ENCODE measurements around the gene KCNC4. TPM values are rescaled to one million over a fixed set of nuclear protein-coding genes. Genes with fewer than 3 reads are reported as not detected.

KCNC4 gene
- total RNA-seq, 1 experiment from 2014 or later, result 8.9 TPM

- H3K23ac ChIP-seq (ENCODE audit: insufficient read length, low read depth, low read length), result no peak overlapping the region
- no peak overlapping the region for H4K8ac ChIP-seq (replicated peaks; ENCODE audit: insufficient read length, low read depth, low read length)
- no peaks in the 10 kb centered on the region for H3K79me1 ChIP-seq (ENCODE audit: insufficient read depth, low read depth, low read length, poor library complexity, severe bottlenecking)
- H3K9me3 ChIP-seq (ENCODE audit: control insufficient read depth, low read depth, low read length), result no peaks in the 10 kb centered on the region
- Mint-ChIP-seq H3K27ac (no peak overlapping the region), H3K4me3 (no peak overlapping the region), H3K4me1 (peaks cover 13 to 14% of the 10 kb centered on the region in 2 experiments), H3K27me3 (ENCODE audit: low read depth) (peaks cover 6% of the 10 kb centered on the region), H3K9me3 (no peaks in the 10 kb centered on the region), H3K36me3 (ENCODE audit: insufficient read depth in 1 of 3, low read depth in 3 of 3) (no peaks in the 10 kb centered on the region)
- no peak overlapping the region for H2BK12ac ChIP-seq (ENCODE audit: insufficient read length, low read depth, low read length)
- no peak overlapping the region for H2BK120ac ChIP-seq (ENCODE audit: low read depth, low read length, poor library complexity, severe bottlenecking)
- no peak overlapping the region for H3K56ac ChIP-seq (ENCODE audit: insufficient read length, low read depth, low read length)
- H2AK5ac ChIP-seq (ENCODE audit: insufficient read length, low read length), result no peak overlapping the region
- peak; percentile 91 for TF ChIP-seq CTCF (conservative IDR thresholded peaks at IDR 0.05)
- no peak overlapping the region for H2BK20ac ChIP-seq (ENCODE audit: low read depth, low read length, poor library complexity, severe bottlenecking)
- H3K14ac ChIP-seq (ENCODE audit: insufficient read depth, low read length), result no peak overlapping the region
- H3K4me1 ChIP-seq (ENCODE audit: insufficient read depth, low read length), result no peaks in the 10 kb centered on the region
- H4K91ac ChIP-seq (ENCODE audit: insufficient read length, low read depth, low read length), result no peak overlapping the region
- DNase-seq, result peak; percentile 66
- no peaks in the 10 kb centered on the region for H4K20me1 ChIP-seq (ENCODE audit: control insufficient read depth, insufficient read depth, insufficient read length)
- H3K4ac ChIP-seq (ENCODE audit: low read depth, low read length), result no peak overlapping the region
- no CpG with 5 or more reads among the region's 6 CpGs for WGBS (ENCODE audit: extremely low coverage, insufficient read length, low lambda C conversion rate)
- no peak overlapping the region for H2AFZ ChIP-seq (ENCODE audit: low read length)
- H4K5ac ChIP-seq (ENCODE audit: insufficient read length, low read depth, low read length), result no peak overlapping the region
- H3K79me2 ChIP-seq (ENCODE audit: insufficient read depth, low read length), result no peaks in the 10 kb centered on the region
- no peak overlapping the region for H3K4me2 ChIP-seq (ENCODE audit: insufficient read depth, insufficient read length, low read length)
- H3K23me2 ChIP-seq (ENCODE audit: insufficient read length, low read depth, low read length, poor library complexity, severe bottlenecking), result no peaks in the 10 kb centered on the region
- H3T11ph ChIP-seq (ENCODE audit: low read length), result no peak overlapping the region
- H3K9ac ChIP-seq (ENCODE audit: extremely low read depth, insufficient read length, low read length), result no peak overlapping the region
- no peak overlapping the region for H2BK5ac ChIP-seq (ENCODE audit: insufficient read length, low read length)
- no peaks in the 10 kb centered on the region for H3K27me3 ChIP-seq (ENCODE audit: insufficient read depth, low read length)
- H3K18ac ChIP-seq (ENCODE audit: insufficient read length, low read depth, low read length), result no peak overlapping the region
- H2BK15ac ChIP-seq (ENCODE audit: low read depth, low read length), result no peak overlapping the region
- H3K27ac ChIP-seq (ENCODE audit: insufficient read length, low read depth, low read length), result no peak overlapping the region
Measured at GRCh38 chr1:110203021-110203661, 7.0 kb upstream of the KCNC4 start.

Measured in H9 (cell line).